T47D (cell line): Measurements from ENCODE around the gene RUNX1.
A peak's percentile ranks its signal among the peaks of the same experiment; 100 is the strongest.

Experiments used
- DNase-seq, 2 experiments: peaks; one replicate each; pipeline versions ENCODE4 v3.0.0 to v3.0.0-alpha.2; 2011 to 2012; ENCODE audit warnings: low read depth in 1 of 2, low spot score in 1 of 2
- JUND ChIP-seq: IDR thresholded peaks from 2 replicates; pipeline ENCODE4 v1.6.1; 2012; ENCODE audit warnings: low read depth
- in situ Hi-C: cut with HindIII; loops from 2 replicates; pipeline ENCODE4 v1.10.0; 2016; ENCODE audit warnings: low sequenced_read_pairs, low pct_unique_long_range_greater_than_20kb

RUNX1 gene

DNA sequence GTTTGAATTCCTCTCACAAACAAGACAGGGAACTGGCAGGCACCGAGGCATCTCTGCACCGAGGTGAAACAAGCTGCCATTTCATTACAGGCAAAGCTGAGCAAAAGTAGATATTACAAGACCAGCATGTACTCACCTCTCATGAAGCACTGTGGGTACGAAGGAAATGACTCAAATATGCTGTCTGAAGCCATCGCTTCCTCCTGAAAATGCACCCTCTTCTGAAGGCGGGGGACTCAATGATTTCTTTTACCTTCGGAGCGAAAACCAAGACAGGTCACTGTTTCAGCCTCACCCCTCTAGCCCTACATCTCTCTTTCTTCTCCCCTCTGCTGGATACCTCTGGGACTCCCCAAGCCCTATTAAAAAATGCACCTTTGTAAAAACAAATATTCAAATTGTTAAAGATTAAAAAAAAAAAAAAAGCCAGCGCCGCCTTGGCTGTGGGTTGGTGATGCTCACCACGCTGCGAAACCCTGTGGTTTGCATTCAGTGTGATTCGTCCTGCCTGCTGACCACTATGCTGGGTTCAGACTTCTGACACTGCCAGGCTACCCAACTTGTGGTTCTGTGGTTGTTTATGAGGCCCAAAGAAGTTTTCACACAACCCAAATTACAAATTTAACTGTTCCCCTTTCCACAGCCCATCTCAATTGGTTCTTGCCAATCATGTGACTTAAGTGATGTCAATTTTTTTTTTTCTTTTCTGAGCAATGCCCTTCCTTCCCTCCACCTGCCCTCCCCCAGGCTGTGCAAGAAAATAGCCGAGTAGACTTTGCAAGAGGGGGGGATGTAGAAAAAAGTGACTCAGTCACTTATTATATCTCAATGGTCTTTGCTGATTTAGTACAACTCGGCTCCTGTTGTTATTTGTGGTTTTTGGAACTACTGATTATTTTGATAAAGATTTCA, at the start of gene RUNX1:
Gene RUNX1, minus strand, starts transcription at position 597 of the 912 bp plus-strand sequence.
- no peak for DNase-seq
- TF ChIP-seq JUND: no peak
- in situ Hi-C loops: no loop called here

DNA sequence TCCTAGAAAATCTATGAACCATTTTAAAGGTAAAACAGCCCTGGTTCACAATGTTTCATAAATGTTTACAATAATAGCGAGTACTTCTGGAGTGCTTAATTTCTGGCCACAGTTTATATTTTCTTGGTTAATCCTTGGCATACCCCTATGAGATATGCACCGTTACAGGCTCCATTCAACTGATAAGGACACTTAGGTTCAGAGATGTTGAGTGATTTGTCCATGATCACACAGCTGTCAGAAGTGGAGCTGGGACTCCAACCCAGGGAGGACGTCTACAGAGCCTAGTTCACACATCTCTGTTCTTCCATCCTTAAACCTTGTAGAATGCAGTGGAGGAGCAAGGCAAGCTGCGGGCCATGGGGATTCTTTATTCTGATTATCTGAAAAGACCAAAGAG, 48.4 kb upstream of the RUNX1 start:
- DNase-seq: no peak
- in situ Hi-C loops: no loop called here
- TF ChIP-seq JUND: no peak

DNA sequence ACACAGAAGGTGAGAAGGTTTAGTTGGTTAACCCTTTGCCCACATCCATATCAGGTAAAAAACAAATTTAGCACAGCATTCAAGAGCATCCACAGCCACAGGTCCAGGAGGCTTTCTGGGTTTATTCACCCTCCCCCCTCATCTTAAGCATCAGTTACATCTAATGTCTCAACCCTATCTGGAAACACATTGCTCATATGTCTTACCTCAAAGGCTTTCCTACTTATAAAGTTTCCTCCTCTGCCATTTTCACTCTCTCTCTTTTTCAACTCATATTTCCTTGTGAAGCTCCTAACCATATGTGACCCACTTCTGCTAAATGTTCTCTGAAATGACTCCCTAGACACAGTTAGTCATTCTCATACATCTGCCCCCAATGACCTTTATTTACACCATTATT, 47.9 kb upstream of the RUNX1 start:
- no peak for TF ChIP-seq JUND
- in situ Hi-C loops: no loop called here
- no peak for DNase-seq

DNA sequence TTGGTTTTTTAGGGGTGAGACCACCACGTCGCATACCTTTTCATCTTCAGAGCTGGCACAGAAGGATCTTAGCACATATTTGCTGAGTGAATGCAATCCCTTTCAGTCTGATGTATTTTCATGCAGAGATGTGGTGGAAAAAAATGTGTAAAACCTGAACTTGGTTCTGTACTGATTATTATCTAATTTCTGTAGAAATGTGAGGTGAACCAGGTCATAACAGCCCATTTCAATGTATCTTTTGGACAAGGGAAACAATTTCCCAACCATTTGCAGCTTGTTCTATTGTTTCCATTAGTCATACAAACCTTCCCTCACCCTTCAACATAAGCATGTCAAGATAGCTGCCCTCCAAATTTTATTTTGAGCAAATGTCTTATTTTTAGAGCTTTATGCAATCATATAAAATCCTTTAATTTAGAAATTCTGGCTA, 46.8 kb upstream of the RUNX1 start:
- DNase-seq: no peak
- no peak for TF ChIP-seq JUND
- in situ Hi-C loops: no loop called here

DNA sequence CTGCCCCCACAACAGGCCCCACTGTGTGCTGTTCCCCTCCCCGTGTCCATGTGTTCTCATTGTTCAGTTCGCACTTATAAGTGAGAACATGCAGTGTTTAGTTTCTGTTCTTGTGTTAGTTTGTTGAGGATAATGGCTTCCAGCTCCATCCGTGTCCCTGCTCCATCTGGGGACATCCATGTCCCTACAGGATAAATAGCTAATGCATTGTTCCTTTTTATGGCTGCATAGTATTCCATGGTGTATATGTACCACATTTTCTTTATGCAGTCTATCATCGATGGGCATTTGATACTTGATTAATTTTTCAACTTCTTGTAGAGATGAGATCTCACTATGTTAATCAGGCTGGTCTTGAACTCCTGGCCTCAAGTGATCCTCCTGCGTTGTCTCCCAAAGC, 44.4 kb upstream of the RUNX1 start:
- DNase-seq: no peak
- in situ Hi-C loops: no loop called here
- no peak for TF ChIP-seq JUND

DNA sequence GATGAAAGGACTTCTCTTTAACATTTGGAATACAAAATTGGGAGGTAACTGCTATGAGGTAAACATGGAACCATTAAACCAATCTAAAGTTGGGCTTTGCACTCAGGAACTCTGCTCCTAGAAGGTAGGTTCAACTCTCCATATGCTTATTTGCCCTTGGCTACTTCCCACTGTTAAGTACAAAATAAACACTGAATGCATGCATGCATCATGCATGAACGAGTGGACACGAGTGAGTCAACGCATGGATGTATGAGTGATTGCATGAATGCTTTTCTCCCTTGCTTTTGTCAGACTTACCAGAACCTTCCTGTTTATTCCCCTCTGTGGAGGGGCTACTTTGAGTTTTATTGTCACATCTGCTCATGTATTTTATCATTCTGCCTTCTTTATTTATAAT, 42.4 kb upstream of the RUNX1 start:
- TF ChIP-seq JUND: no peak
- in situ Hi-C loops: no loop called here
- DNase-seq: no peak

DNA sequence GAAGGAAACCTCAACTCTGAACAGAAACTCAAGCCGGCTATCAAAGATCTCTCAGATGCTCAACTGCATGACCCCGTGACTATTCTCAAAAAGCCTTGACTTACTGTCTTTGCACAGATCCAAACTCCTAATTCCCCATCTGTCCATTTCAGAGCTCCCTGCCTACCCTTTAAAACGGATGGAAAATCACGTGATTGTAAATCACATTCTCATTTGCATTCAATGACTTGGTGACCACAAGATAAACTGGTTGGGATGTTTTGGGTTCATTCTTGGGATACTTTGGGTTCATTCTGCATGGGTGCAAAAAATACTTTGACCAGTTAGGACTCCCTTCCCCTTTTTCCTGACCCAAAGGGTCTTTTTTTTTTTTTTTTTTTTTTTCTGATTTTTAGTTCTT, 41.3 kb upstream of the RUNX1 start:
- TF ChIP-seq JUND: no peak
- in situ Hi-C loops: no loop called here
- no peak for DNase-seq

DNA sequence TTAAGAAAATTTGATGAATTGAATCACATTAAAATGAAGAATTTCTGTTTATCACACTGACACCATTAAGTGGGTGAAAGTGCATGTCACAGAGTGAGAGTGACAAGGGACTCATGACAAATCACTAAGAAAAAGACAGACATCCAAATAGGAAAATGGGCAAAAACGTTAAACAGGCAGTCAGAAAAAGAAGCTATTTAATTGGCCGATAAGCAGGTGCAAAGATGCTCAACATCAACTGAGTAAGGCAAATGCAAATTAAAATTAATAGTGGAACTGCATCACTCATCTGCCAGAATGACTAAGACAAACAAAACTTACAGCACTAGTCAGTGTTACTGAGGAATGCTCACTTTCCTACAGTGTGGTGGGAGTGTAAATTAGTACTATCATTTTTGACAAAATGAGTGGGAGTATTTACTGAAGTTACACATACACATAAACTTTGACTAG, 39.2 kb upstream of the RUNX1 start:
- TF ChIP-seq JUND: no peak
- in situ Hi-C loops: no loop called here
- DNase-seq: no peak

DNA sequence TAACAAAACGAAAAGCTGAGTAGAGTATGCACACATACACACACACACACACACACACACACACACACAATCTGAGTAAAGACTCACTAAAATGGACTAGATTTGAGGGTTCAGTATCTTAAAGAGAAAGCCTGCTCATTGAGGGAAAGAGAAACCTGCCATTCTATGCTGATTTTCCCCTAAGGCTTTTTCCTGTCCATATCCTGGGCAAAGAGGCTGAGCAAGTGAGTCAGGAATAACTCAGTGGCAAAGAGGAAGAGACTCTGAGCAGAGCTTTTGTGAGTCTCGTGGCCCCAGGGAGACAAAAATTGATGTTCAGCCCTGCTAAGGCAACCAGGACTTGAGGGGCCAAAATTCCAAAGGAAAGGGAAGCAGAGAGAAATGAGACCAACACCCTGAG, 37.3 kb upstream of the RUNX1 start:
- DNase-seq: peak in 1 of 2 experiments; percentile 20
- no peak for TF ChIP-seq JUND
- in situ Hi-C loops: no loop called here

DNA sequence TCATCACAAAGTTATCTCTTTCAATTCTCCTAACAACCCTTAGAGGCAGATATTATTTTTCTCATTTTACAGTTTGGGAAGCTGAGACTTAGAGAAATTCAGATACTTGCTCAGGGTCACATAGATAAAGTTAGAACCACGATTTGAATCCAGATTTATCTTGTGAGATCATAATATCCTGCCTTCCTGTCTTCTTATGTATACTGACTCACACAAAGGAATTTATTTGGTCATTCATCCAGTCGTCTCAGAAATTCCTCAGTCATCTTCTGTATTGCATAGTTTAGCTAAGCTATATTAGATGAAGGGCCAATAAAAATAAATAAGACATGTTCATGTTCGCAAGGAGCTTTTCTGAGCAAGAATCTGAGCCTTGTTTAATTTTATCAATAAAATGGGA, 35.8 kb upstream of the RUNX1 start:
- in situ Hi-C loops: no loop called here
- no peak for DNase-seq
- no peak for TF ChIP-seq JUND

DNA sequence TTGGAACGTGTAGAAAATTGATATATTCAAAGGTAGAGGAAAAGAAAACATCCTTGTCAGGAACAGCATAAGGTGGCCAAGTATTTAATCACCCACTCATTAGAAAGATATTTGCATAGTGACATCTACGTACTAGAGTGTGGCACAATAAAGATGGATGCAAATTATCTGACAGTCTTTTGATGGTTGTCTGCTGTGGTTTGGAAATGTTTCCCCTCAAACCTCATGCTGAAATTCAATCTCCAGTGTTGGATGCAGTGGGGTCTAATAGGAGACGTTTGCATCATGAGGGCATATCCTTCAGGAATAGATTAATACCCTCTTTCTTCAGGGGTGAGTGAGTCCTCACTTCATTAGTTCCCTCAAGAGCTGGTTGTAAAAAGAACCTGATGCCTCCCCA, 34.1 kb upstream of the RUNX1 start:
- in situ Hi-C loops: no loop called here
- no peak for DNase-seq
- TF ChIP-seq JUND: no peak

DNA sequence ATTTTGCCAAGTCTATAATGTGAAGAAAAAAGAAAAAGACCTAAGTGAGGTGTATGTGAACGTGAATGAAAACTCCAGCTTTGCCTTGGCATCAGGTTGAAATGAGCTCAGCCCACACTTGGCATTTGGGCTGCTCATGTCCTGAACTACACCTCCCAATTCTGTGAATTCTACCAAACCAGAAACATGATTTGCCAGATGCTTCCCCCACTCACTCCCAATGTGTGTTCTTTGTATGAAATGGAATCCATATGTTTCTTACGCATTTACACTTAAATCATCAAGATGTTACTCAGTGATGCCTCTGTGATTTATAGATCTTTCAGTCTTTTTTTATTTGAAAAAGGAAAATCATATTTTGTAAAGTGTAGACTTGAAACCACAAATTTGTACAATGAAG, 32.8 kb upstream of the RUNX1 start:
- in situ Hi-C loops: no loop called here

DNA sequence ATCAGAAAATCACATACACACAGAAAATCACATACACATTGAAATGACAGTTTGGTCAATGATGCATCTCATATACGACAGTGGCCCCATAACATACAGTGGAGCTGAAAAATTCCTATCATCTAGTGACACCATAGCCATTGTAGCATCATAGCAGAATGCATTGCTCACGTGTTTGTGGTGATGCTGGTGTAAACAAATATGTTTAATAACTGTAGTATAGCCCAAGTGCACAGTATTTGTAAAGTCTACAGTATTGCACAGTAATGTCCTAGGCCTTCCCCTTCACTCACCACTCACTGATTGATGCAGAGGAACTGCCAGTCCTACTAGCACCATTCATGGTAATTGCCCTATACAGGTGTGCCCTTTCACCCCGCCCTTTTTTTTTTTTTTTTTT, 30.1 kb upstream of the RUNX1 start:
- no peak for TF ChIP-seq JUND
- in situ Hi-C loops: no loop called here
- no peak for DNase-seq

More for the DNA sequence above, 32.8 kb upstream of the RUNX1 start:
- DNase-seq: no peak
- no peak for TF ChIP-seq JUND

DNA sequence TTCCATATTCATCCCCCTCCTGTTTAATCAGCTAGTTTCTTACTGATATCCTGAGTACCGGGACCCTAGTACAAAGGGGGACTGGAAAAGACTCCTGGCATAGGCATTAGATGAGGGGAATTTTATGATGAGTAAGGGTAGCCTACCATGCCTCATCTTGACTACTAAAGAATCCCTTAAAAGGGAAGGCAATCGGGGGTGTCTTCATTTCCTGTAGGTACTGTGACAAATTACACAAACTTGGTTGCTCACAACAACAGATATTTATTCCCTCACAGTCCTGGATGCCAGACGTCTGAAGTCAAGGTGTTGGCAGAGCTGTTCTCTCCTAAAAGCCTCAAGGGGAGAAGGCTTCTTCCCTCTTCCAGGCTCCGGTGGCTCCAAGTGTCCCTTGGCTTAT, 28.9 kb upstream of the RUNX1 start:
- in situ Hi-C loops: no loop called here
- DNase-seq: no peak
- TF ChIP-seq JUND: no peak
